WI38 (cell line): ENCODE results near the gene ITGA11.

Experiments used
- H3K4me3 ChIP-seq: 2 replicates; pipeline ENCODE4 v1.5.1; 2011; ENCODE audit warnings: low read depth, mild to moderate bottlenecking, control low read depth, low read length
- TF ChIP-seq, protein P1 (sequence below): IDR thresholded peaks from 2 replicates; pipeline ENCODE4 v1.5.1; 2012; ENCODE audit warnings: low read depth, mild to moderate bottlenecking, control low read depth, low read length

Gene ITGA11

DNA sequence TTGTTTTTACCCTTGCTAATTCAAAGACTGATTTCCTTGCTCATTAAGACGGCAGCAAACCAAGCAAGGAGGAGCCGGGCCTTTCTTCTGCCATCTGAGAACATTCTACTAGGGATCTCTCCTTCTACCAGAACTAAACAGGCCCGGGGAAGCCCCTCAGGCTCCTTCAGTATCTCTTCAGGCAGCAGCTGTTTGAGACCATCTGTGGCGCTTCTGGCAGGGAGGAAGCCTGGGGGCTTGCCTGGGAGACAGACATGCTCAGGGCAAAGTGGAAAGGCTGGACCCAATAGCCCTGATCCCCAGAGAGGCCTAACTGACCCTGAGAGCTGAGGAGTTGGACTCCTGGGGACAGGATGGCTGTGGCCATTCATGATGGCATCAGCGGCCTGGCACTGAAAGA lies 86.5 kb downstream of the ITGA11 start:
- H3K4me3 ChIP-seq, result no peak overlapping the region
- TF ChIP-seq, protein P1, sequence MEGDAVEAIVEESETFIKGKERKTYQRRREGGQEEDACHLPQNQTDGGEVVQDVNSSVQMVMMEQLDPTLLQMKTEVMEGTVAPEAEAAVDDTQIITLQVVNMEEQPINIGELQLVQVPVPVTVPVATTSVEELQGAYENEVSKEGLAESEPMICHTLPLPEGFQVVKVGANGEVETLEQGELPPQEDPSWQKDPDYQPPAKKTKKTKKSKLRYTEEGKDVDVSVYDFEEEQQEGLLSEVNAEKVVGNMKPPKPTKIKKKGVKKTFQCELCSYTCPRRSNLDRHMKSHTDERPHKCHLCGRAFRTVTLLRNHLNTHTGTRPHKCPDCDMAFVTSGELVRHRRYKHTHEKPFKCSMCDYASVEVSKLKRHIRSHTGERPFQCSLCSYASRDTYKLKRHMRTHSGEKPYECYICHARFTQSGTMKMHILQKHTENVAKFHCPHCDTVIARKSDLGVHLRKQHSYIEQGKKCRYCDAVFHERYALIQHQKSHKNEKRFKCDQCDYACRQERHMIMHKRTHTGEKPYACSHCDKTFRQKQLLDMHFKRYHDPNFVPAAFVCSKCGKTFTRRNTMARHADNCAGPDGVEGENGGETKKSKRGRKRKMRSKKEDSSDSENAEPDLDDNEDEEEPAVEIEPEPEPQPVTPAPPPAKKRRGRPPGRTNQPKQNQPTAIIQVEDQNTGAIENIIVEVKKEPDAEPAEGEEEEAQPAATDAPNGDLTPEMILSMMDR, result no peak

DNA sequence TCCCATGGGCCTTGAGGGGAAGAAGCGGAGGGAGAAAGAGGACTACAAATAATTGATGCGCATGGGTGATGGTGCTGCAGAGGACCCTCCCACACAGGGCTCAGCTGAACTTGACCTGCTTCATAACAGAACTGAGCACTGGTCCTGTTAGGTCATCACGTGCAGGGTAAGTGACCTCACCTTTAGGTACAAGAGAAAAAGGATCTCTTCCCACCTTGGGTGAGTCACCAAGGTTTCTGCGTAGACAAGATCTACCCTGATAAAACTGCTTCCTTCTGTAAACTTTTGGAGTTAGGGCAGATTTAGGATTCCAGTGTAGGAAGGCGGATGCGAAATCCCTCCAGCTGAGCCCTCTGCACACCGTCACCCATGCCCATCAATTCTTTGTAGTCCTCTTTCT lies 87.4 kb downstream of the ITGA11 start:
- no peak overlapping the region for H3K4me3 ChIP-seq
- TF ChIP-seq, protein P1, result no peak

DNA sequence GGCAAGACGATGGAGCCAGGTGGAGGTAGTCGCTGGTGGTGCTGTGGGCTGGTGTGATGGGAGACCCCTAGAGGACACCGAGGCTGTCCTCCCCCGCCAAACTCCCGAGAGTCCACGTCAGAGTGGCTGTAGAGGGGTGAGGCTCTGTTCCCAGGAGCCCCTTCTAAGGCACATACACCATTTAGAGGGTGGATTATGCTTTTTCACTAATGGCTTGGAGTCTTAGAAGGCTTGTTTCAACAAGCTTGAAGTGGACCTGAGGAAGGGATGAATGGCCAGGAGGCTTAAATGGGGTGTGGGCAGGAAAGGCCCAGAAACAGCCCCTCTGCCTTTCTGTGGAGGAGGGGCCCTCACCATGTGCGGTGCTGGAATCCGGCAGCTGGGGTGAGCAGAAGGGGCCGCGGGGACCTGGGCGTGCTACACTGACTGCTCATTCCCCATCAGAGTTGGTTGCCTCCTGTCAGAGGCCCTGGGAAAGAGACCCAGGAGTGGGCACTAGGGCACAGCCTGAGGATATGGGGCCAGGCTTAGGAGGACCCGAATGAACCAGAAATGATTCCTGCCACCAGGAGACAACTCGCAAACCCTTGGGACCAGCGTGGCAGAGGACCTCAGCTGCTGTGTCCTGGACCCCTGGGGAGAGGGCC lies 88.3 kb downstream of the ITGA11 start:
- H3K4me3 ChIP-seq, result no peak overlapping the region
- TF ChIP-seq, protein P1, result no peak

- TF ChIP-seq, protein P1, result no peak
- no peak overlapping the region for H3K4me3 ChIP-seq
These were observed 89.9 kb downstream of the ITGA11 start for GRCh38 chr15:68341760-68342725.

- TF ChIP-seq, protein P1, result no peak
- H3K4me3 ChIP-seq, result no peak overlapping the region
These were observed 91.0 kb downstream of the ITGA11 start for GRCh38 chr15:68340726-68341671.

DNA sequence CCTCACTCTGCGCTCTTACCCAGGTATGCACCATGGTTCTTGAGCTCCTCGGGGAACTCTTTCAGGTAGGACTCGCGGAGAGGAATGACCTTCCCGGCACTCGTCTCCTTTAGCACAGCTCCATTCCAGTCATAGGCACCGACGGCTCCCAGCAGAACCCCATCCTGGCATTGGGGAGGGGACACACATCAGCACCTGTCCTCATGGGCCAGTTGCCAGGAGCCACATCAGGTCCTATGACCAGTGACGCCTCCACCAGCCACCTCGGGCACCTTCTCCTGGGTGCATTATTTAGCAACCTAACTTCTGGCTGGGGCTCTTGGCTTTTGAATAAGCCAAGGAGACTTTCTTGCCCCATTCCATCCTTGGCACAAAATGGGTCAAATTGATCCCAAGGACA lies 92.5 kb downstream of the ITGA11 start:
- no peak overlapping the region for H3K4me3 ChIP-seq
- TF ChIP-seq, protein P1, result no peak
